GM18517 (cell line): ENCODE data around the gene CNTNAP2.

ENCODE experiments used
- ATAC-seq: cut with Tn5 transposase; IDR thresholded peaks from one replicate; pipeline ENCODE4 v1.9.1; 2021; ENCODE audit warnings: mild to moderate bottlenecking, moderate library complexity; ENCODE audit not compliant: unreplicated experiment

The CNTNAP2 gene

GRCh38 chr7:148337995-148338747, 2221.6 kb downstream of the CNTNAP2 start:
- no peak for ATAC-seq

DNA sequence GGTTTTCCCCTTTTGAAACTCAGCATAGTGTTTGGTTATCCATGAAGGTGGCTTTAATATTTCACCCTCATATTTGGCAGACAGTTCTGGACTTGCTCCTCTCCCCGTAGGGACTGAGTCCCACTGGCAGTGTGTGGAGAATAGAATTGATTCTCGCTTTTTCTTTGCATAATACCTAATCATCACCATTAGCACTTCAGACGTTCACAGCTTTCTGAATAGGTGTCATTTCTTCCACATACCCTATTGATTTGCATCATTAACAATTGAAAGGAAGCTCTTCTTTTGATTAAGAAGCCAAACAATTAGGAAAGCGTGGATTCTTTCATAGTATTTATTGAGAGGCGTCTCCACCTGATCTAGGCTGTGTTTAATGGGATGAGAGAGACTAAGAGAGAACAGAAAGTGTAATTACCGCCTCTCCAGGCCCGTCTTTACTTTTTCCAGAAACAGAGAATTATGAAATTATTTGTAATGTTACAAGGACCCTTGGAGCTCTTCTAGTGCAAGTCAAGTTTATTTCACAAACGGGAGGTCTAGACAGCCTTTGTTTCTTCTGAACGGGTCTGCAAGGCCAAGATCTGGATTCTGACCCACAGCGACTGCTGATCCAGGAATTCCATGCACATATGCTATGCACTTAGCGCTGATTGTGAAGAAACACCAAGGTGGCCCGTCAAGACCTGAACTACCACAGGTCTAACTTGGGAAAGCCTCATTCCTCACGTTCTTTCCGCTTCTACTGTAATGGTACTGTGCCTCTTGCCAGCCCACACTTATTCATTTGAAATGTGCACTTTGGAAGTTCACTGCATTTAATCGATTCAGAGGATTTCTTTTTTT, 2224.1 kb downstream of the CNTNAP2 start:
- no peak for ATAC-seq

DNA sequence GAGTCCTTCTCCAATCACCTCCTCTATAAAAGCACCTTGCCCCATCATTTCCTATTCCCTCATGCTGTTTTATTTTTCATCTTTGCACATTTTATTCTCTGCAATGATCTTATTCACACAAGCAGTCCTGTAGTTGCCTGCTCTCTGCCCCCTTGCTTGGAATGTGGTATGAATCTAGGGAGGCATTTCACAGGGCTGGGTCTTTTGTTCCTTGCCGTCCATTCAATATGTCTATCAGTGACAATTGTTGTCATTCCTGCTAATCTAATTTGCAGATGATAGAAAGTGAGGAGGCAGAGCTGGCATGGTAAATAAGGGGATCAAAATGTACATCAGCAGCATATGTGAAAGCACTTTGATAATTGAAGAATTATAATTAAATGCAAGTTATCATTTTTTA, 2227.8 kb downstream of the CNTNAP2 start:
- ATAC-seq, result no peak

DNA sequence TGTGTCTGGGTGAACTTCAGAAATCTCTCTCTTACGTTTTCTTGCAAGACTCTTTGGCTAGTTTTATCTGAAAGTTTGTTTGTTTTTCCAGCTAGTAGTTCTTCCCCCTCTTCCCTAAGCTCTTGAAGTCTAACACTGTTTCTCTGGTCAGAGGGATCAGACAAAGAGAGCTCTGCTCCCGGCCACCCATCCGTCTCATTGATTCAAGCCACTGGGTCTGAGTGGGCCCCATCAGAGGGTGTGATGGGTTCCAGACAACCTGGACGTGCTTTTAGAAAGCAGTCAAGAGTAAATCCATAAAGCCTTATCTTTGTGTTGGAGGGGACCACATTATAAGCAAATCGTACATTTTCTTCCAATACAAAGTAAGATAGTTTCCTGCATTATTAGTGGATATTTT, 2231.4 kb downstream of the CNTNAP2 start:
- no peak for ATAC-seq

- no peak for ATAC-seq
Measured at GRCh38 chr7:148348466-148348865, 2231.9 kb downstream of the CNTNAP2 start.

DNA sequence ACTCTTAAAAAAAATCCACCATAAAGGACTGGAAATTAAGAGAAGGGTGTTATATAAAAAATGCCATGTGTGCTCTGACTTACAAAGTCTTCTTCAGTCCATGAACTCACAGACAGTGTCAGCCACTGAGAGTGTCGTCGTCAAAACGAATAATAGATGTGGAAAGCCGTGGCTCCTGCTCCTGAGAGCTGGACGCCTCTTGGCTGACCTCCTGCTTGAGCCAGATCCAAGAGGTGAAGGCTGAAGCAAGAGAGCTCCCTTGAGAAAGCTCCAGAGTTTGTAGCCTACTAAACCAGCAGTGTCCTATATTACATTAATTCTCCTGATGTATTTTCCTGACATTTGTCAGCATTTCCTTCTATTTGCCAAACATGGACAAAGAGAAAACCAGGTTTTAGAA, 2239.7 kb downstream of the CNTNAP2 start:
- no peak for ATAC-seq

DNA sequence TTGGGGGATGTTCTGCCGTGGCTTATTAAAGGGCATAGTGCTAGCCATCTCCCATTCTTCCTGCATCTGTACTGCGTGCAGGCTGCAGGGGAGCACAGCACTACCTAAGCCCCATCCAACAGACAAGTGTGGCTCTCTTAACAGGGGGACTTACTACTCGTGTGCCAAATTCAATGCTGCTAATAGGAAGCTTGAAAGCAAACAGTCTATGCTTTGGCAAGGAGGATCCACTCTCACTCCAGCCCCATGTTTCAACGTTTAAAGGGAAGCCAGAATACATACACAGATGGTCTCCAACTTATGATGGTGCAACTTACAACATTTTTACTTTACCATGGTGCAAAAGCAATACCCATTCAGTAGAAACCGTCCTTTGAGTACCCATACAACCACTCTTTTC, 2245.9 kb downstream of the CNTNAP2 start:
- no peak for ATAC-seq

DNA sequence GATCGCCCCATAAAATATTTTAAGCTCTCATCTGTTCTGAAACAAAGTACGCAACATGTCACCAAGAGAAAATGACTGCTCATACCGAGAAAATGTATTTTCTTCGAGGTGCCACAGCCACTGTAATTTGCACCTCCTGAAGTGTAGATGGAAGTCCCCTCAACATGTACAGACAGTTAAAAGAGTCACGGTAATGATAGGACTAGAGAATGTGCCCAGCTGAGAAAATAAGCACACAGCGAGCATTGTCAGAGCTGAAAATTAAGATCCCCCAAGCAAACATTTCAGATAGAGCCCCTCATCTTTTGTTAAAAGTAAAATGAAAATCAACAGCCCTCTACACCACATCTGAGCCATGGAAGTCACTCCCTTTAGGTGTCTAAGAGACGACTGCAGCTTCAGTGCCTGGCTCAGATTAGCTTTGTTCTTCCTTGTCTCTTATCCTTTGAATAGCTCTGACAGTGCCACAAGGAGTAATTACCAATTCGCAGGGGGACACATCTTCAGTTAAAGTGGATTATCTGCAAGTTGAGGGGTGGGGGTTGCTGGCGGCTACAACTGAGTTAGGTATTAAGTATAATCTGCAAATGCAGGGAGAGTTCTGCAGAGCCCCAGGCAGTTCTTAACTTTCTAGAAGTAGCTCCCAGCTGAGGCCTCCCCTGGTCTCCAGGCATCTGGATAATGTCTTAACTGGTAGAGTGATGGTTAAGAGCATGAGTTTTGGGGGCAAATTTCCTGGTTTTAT, 2251.3 kb downstream of the CNTNAP2 start:
- ATAC-seq, result no peak

DNA sequence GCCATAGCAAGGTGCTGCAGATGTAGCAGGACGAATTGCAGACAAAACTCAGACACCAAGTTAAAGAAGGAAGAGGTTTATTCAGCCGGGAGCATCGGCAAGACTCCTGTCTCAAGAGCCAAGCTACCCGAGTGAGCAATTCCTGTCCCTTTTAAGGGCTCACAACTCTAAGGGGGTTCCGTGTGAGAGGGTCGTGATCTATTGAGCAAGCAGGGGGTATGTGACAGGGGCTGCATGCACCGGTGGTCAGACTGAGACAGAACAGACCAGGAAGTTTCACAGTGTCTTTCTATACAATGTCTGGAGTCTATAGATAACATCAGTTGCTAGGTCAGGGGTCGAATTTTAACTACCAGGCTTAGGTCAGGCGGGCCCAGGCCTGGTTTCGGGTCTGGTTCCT, 2252.0 kb downstream of the CNTNAP2 start:
- ATAC-seq, result no peak

DNA sequence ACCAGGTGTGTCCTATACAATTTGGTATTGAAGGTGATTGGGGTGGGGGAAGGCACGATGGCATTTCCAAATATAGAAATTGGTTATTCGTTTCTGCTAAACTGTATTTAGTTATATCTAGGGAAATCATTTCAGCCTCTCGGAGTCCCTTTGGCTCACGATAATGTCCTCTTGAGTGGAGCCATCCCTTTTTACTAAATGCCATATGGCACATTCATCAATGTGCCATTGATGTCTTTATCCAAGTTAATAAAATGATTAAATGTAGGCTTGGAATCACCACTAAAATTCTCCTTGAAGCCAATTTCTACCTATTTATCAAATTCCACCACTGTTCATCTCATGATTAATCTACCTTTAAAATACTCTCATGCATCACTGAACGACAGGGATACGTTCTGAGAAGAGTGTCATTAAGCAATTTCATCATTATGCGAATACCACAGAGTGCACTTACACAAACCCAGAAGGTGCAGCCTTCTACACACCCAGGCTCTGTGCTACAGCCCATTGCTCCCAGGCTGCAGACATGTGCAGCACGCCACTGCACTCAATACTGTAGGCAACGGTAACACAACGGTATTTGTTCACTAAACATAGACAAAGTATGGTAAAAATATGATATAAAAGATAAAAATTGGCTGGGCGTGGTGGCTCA, 2254.8 kb downstream of the CNTNAP2 start:
- no peak for ATAC-seq

DNA sequence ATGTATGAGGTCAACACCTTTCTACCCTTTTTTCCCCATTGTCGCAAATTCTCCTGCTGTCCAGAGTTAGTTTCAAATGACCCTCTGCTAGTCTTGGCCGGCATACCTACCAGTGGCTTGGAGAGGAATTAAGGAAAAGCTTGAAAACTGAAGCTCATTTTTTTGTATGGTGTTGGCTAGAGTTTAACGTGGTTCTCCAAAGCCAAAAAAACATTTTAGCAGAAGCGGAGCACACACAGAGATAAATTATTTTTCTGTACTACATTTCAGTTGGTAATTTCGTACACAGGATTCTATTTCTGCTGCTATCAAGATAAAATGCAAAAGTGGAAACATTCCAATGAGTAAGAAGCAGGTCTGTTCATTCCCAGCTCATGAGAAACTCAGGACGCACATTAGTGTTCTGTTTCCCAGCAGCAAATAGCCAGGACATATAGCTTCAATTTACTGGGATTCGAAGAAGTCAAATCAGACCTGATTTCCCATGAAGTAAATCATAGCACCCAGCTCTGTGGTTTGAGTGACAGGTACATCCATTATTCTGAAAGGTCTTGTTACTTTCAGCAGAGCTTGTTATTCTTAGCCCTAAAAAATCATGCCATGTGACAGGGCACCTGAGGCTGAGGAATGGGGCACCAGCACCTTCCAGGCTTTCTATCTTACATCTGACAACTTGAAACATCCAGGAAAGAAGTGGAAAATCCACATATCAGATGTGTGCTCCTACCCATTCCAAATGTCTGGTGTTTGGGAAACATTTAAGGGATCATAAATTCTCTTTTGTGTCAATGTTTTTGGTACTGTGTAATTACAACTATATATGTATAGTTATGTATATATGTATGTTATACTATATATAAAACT, 2258.0 kb downstream of the CNTNAP2 start:
- ATAC-seq, result no peak

DNA sequence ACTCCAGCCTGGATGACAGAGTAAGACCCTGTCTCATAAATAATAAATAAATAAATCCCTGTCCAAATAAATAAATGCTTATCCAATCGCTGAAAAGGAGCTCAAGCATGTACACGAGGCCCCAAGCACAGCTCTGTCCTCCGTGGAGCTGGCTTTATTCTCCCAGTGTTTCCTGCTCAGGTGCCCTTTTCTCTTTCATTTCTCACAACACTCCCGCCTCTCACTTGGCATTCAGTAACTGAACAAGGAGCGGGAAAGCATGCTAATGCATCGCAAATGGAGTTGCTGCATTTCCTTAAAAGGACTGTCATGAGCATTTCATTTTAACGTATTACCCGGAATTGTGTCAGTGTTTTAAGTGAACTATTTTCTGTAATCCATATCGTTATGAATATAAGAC, 2263.1 kb downstream of the CNTNAP2 start:
- no peak for ATAC-seq

DNA sequence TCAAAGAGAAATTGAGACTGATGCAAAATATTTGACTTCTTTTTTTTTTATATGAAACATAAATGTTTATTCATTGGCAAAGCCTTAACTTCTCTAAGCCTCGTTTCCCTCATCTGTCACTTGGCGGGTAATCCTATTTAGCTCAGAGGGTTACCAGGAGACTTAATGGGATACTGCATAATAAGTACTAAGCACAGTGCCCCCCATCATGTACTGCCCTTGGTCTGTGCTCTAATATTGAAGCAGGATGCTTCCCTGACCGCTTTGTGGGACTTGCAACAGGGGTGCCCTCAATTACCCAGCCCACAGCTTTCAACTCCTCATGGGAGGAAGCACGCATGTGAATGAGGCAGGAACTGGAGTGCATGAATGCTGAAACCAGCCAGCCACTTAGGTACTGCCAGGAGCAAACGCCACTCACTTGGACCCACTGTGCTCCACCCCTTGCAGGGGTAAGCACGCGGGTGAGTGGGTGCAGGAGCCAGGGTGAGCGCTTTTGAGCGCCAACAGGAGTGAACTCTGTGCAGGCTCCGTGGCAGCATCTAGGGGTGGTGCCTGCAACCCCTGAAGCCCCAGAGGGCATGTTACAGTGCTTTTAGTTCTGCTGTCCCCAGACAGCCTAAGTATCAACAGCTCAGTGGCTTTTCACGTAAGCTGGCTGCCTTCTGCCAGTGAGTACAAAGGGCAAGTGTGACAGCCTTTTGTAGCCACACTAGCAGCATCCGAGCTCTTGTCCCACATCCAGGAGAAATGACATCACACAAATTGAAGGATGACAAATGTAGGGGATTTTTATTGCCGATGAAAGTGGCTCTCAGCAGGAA, 2264.2 kb downstream of the CNTNAP2 start:
- ATAC-seq, result no peak

DNA sequence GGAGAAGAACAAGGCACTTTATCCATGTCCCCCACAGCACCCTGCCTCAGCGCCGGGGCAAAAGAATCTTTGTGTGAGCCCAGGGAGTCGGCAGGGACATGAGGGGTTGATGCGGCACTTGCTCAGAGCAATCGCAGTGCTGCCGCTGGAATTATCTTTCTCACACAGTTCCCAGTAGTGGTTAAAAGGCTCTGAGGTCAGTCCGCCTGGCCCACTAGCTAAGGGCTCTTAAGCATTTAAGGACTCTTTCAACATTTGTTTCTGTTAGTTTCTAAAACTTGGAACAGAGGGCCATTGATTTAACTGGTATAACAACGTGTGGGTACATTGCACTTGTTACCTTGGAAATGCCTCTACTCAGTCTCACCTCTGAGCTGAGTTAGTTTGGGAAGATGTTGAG, 2266.0 kb downstream of the CNTNAP2 start:
- ATAC-seq, result no peak

- no peak for ATAC-seq
Measured at GRCh38 chr7:148383651-148384050, 2267.1 kb downstream of the CNTNAP2 start.

DNA sequence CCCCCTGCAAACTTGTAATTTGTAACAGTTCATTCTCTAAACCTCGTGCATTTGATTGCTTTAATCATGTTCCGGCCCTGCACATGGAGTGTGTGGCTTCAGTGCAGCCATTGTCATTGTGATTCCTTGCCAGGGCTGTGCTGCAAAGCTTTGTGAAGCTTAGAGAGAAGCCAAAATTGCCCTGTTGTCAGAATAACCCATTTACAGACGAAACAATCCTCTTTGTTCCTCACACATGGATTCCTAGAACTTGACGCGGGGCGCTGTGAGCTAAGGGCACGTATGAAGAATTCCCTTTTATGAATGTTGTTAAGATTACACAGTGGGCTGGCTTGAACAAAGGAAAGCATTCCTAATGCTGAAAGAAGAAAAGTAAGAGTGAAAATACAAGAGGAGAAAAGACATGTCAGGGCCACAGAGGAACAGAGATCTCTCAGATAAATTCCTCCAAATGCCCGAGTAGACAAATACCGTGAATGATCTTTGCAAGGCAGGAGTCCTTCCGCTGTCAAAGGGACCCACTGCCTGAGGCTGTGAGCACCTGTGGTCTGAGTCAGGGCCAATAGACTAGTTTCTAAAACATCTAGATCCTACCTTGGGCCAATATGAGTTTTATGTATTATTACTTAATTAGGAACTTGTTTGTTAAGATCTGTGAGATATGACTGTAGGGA, 2268.5 kb downstream of the CNTNAP2 start:
- no peak for ATAC-seq

- no peak for ATAC-seq
Measured at GRCh38 chr7:148390381-148390780, 2273.8 kb downstream of the CNTNAP2 start.

DNA sequence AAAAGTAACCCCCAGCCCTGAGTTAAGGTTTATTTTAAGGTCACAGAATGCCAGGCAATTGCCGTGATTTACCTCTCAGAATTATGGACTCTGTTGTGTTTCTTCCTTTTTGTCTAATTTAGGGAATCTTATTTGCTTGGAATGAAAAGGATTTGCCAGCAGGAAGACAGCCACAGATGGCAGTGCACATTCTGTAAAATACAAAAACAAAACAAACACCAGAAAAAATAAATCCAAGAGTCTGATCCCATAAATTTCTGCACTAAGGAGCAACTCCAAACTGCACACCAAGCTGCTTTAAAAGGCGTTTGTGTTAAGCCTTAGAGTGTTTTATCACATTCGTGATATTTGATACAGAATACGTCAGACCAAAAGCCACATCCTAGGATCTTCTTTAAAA, 2275.0 kb downstream of the CNTNAP2 start:
- ATAC-seq, result no peak

DNA sequence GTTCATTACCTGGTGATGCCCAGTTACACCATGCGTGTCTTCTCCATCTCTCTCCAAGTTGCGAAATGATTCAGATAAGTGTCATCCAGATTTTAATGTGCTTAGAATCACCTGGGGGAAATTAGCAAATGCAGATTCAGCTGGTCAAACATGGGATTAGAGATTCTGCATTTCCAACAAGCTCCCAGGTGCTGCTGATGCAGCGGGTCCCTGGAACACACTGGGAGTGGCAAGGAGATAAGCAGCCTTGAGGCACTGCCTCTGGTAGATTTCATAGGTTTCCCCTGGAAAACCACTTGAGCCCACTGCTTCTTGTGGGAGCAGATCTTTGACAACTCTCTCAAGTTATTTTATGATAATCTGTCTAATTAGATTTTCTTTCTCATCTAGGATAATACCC, 2278.0 kb downstream of the CNTNAP2 start:
- no peak for ATAC-seq
